ENCODE results near the gene LZTR1.

DNA sequence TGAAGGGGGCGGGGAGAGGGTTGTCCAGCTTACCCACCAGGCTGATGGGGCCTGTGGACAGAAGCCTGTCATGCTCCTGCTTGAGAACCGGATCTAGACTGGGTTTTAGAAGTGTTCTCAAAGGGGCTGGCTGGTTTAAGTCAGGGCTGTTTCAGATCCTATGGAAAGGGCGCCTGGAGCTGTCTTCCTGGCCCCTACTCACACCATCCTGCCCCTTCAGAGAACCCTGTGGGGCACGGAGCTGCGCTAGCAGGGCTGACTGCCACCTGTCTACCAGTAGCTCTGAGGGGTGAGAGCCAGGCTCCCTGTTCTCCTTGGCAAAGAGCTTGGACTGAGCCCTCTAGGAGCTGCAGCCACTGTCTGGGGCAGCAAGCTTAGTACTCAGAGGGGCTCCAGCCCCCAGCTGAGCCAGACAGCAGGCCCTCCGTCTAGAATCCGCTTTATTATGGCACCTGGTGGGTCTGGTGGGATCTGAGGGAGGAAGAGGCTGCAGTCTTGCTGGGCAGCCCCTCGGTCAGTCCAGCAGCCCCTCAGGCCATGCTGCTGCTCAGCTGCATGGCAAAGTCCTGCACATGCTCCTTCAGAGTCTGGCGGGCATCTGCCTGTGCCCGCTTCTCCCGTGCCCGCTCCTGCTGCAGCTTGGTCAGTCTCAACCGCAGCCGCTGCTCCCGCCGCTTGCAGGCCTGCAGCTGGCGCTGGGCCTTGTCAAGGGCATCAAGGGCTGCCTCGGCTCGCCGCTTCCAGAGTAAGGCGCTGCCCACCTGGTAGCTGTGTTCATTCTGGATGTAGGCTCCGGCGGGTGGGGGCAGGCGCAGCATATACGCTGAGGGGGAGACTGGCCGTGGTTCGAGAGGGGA, 17.5 kb downstream of the LZTR1 start:
- TF ChIP-seq EP300 (IDR thresholded peaks at IDR 0.05; ENCODE audit: borderline replicate concordance in 1 of 2, control insufficient read depth in 1 of 2, low read depth in 2 of 2, low read length in 2 of 2): no peak
- TF ChIP-seq, protein P1, sequence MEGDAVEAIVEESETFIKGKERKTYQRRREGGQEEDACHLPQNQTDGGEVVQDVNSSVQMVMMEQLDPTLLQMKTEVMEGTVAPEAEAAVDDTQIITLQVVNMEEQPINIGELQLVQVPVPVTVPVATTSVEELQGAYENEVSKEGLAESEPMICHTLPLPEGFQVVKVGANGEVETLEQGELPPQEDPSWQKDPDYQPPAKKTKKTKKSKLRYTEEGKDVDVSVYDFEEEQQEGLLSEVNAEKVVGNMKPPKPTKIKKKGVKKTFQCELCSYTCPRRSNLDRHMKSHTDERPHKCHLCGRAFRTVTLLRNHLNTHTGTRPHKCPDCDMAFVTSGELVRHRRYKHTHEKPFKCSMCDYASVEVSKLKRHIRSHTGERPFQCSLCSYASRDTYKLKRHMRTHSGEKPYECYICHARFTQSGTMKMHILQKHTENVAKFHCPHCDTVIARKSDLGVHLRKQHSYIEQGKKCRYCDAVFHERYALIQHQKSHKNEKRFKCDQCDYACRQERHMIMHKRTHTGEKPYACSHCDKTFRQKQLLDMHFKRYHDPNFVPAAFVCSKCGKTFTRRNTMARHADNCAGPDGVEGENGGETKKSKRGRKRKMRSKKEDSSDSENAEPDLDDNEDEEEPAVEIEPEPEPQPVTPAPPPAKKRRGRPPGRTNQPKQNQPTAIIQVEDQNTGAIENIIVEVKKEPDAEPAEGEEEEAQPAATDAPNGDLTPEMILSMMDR (IDR thresholded peaks at IDR 0.05 in 2 of 3, conservative IDR thresholded peaks at IDR 0.05 in 1 of 3; ENCODE audit: control insufficient read depth in 2 of 3, extremely low read depth in 1 of 3, insufficient read depth in 1 of 3, low read depth in 3 of 3, low read length in 3 of 3): no peak
- no peak for TF ChIP-seq SREBF2 (IDR thresholded peaks at IDR 0.05; ENCODE audit: low read length)
- TF ChIP-seq PAX5 (IDR thresholded peaks at IDR 0.05; ENCODE audit: borderline replicate concordance, low read depth, low read length): no peak
- TF ChIP-seq NFIC (IDR thresholded peaks at IDR 0.05; ENCODE audit: low read depth, low read length): no peak
- TF ChIP-seq, protein P2, sequence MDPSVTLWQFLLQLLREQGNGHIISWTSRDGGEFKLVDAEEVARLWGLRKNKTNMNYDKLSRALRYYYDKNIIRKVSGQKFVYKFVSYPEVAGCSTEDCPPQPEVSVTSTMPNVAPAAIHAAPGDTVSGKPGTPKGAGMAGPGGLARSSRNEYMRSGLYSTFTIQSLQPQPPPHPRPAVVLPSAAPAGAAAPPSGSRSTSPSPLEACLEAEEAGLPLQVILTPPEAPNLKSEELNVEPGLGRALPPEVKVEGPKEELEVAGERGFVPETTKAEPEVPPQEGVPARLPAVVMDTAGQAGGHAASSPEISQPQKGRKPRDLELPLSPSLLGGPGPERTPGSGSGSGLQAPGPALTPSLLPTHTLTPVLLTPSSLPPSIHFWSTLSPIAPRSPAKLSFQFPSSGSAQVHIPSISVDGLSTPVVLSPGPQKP (IDR thresholded peaks at IDR 0.05; ENCODE audit: low read depth, low read length): no peak
- TF ChIP-seq STAT3 (IDR thresholded peaks at IDR 0.05; ENCODE audit: low read depth, low read length): no peak
- TF ChIP-seq, protein P3, sequence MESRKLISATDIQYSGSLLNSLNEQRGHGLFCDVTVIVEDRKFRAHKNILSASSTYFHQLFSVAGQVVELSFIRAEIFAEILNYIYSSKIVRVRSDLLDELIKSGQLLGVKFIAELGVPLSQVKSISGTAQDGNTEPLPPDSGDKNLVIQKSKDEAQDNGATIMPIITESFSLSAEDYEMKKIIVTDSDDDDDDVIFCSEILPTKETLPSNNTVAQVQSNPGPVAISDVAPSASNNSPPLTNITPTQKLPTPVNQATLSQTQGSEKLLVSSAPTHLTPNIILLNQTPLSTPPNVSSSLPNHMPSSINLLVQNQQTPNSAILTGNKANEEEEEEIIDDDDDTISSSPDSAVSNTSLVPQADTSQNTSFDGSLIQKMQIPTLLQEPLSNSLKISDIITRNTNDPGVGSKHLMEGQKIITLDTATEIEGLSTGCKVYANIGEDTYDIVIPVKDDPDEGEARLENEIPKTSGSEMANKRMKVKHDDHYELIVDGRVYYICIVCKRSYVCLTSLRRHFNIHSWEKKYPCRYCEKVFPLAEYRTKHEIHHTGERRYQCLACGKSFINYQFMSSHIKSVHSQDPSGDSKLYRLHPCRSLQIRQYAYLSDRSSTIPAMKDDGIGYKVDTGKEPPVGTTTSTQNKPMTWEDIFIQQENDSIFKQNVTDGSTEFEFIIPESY (IDR thresholded peaks at IDR 0.05): no peak
- no peak for TF ChIP-seq CHD2 (IDR thresholded peaks at IDR 0.05; ENCODE audit: borderline replicate concordance, low read depth, low read length)
- TF ChIP-seq ZZZ3 (IDR thresholded peaks at IDR 0.05; ENCODE audit: control insufficient read depth, insufficient read length, low read depth): no peak
